Peyer's patch (tissue), 4 donors: ENCODE data around the gene ADAM23.

ENCODE experiments used
- CTCF ChIP-seq, 6 experiments: fragments of 450-650 bp in 4 of 6; fragments of 200-600 bp in 2 of 6; sonication (generic) in 1 of 6; IDR thresholded peaks; one replicate each; pipeline ENCODE4 v1.5.1; 2017 to 2019; ENCODE audit warnings: antibody characterized with exemption in 6 of 6, mild to moderate bottlenecking in 3 of 6, moderate library complexity in 1 of 6
- POLR2A ChIP-seq, 2 donors: fragments of 450-650 bp; IDR thresholded peaks; one replicate each; pipeline ENCODE4 v1.5.1; 2017; ENCODE audit warnings: antibody characterized with exemption in 2 of 2, mild to moderate bottlenecking in 2 of 2, moderate library complexity in 2 of 2

GRCh38 chr2:206515580-206515979, 72.2 kb downstream of the ADAM23 start:
- no peak for TF ChIP-seq CTCF (IDR thresholded peaks at IDR 0.05)
- TF ChIP-seq POLR2A (IDR thresholded peaks at IDR 0.05) = no peak
